GM10266 (cell line): ENCODE results near the gene GMPR2.

Source experiments
- DNase-seq: peaks from one replicate; pipeline ENCODE4 v3.0.0; 2012; ENCODE audit errors: extremely low spot score
- TF ChIP-seq, protein P1 (sequence below): IDR thresholded peaks from 2 replicates; pipeline ENCODE4 v1.5.1; 2012; ENCODE audit warnings: mild to moderate bottlenecking, low read depth; ENCODE audit not compliant: control insufficient read depth, insufficient read depth; ENCODE audit errors: missing control alignments

The GMPR2 gene

DNA sequence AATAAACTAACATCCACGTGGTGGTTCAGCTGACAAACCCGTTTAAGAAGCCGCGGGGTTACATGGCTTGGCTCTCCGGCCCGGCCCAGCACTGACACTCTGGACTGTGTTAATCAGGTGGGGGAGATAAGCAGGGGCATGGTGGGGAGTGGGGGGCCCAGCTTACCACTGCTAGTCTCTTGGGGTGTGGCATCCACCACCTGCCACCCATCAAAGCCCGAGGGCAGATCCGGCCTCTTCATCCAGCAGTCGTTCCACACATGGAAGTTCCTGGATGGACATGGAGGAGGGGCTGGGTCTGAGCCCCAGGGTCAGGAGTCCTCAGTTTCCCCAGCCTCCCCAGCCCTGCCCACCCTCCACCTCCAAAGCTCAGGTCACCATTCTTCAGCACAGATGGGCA lies 25.4 kb downstream of the GMPR2 start:
- no peak for DNase-seq
- TF ChIP-seq, protein P1, sequence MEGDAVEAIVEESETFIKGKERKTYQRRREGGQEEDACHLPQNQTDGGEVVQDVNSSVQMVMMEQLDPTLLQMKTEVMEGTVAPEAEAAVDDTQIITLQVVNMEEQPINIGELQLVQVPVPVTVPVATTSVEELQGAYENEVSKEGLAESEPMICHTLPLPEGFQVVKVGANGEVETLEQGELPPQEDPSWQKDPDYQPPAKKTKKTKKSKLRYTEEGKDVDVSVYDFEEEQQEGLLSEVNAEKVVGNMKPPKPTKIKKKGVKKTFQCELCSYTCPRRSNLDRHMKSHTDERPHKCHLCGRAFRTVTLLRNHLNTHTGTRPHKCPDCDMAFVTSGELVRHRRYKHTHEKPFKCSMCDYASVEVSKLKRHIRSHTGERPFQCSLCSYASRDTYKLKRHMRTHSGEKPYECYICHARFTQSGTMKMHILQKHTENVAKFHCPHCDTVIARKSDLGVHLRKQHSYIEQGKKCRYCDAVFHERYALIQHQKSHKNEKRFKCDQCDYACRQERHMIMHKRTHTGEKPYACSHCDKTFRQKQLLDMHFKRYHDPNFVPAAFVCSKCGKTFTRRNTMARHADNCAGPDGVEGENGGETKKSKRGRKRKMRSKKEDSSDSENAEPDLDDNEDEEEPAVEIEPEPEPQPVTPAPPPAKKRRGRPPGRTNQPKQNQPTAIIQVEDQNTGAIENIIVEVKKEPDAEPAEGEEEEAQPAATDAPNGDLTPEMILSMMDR = no peak

DNA sequence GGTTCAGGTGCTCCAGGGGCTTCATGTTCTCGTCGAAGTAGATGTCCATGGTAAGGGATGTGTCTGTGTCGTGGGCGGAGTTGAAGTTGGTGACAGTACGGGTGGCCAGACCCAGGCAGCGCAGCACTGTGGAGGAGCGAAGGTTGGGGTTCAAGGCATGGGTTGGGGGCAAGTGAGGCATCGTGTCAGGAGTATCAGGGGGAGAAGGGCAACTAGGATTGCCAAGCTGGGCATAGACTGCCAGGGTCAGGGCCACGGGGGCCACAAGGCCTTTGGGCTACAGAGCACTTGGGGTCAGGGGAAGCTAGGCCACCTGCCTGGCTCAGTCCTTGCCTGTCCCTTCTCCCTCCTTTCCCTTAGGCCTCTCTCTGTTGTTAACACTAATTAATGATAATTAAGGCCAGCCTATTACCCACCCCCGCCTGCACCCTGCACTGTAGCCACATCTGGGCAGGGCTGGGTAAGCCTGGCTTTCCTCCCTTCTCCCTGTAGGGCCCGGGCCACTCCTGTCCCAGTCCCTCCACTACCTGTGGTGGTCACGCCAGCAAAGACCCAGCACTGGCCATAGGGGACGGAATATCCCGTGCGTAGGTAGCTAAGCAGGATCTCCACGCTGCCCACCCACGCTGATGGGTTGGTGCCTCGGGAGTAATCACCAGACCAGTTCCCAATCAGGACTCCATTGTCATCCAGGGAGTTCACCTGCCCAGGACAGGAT lies 26.0 kb downstream of the GMPR2 start:
- no peak for DNase-seq
- TF ChIP-seq, protein P1 = no peak

DNA sequence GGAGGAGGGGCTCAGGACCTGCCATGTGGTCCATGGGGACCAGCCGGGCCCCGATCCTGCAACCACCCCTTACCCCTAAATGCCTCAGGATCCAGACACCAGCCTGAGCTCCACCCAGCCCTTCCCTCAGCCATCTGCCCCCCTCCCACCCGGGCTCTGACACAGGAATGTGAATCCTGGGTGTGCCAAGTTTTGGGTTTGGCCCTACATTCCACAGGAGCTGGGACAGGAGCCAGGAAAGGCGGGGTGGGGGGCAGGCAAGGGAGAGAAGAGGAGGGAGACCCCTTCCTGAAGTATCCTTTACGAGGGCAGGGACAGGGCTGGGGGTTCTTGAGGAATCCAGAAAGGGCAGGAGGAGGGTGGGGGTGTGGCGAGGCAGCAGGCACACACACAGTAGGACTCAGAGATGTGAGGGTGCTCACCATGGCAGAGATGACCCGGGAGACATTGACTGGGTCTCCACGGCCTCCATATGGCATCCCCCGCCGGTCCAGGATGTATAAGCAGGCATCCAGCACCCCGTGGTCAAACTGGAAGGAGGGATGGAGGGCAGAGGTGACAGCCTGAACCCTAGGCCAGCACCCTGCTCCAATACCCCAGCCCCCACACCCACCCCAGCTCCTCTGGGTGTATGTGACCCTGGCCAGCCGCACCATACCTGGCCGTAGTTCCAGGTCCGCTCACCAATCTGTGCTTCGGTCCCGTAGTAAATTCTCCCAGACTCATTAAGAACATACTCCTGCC lies 26.7 kb downstream of the GMPR2 start:
- DNase-seq = no peak

DNA sequence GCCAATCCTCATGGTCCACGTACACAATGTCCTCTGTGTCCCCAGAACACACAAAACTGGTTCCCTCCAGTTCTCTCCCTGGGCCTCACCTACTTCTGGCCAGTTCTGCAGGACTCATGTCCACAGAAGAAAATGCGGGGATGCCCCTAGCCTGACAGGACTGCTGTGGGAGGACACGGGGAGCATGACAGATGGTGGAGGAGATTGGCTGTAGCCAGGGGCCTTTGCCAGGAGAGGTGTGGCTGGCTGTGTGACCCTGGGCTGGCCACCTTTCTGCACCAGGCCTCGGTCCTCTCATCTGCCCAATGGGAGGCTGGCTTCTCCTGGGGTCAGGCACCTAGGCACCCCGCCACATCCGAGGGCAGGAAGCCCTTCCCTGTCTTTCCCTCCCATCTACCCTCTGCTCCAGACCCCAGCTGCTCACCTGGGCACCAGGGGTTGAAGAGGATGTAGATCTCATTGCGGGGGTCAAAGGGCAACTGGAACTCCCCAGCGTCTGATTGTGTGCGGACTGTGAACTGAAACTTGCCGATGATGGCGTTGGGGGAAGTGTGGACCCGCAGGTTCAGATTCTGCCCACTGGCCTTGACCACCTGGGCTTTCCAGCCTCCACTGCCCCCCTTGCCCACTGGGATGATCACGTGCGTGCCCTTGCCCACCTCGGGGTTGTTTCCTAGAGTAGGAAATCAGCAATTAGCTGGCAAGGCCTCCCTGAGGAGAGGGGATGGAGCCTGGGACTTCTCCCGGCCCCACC lies 27.5 kb downstream of the GMPR2 start:
- TF ChIP-seq, protein P1 = no peak
- no peak for DNase-seq

More for the DNA sequence above, 26.7 kb downstream of the GMPR2 start:
- TF ChIP-seq, protein P1 = no peak

DNA sequence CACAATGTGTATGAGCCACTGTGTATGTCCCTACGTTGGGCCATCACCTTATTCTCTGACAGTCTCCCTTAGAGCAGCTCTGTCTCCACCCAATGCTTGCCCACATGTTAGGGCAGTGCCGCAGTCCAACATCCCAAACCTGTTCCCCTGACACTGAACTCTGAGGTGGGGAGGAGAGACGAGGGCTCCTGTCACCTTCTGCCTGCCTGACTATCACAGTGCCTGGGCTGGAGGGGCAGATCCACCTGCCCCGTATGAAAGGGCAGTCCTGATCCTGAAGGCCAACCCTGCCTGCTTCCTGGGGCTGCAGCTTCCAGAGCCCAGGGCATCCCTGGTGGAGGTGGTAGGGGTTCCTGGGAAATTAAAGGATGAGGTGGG lies 28.0 kb downstream of the GMPR2 start:
- no peak for DNase-seq
- TF ChIP-seq, protein P1 = no peak

DNA sequence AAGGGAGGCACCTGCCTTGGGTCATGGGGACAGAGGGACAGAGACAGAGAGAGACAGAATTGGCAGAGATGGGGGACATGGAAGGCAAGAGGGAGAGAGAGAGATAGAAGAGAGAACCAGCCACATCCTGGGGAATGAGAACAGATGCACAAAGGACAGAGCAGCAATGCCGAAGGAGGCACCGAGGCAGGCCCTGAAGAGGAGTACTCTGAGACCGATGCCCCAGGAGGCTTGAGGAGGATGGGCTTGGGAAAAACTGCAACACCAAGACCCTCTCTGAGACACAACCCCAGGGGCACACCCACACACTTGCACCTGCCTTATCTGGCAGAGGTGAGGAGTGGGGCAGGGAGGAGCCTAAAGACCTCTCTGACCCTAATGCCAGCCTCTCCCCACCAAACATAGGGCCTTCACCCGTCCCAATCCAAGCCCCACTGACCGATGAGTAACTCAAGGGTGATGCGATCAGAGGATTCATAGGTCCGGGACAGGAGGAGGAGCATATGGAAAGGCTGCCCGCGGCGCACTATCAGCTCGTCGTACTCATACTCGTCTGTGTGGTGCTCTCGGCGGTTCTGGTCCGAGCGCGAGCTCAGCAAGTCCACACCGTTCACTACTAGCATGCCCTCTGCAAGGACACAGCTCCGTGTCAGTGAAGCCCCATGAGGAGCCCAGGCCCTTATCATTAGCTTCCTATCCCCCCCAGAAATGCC lies 28.7 kb downstream of the GMPR2 start:
- TF ChIP-seq, protein P1 = no peak
- no peak for DNase-seq
